Left ventricle myocardium inferior (tissue), 1 donor: Measurements from ENCODE around the gene IQGAP2. TPM values are rescaled to one million over a fixed set of nuclear protein-coding genes. Genes with fewer than 3 reads are reported as not detected.

Experiments
- DNase-seq: peaks from one replicate; pipeline ENCODE4 v3.0.0-alpha.2; 2020
- H3K27ac ChIP-seq: fragments of 200-600 bp; replicated peaks from 2 replicates; pipeline ENCODE4 v1.8.0; 2021
- H3K27me3 ChIP-seq: fragments of 200-600 bp; 2 replicates; pipeline ENCODE4 v1.8.0; 2021; ENCODE audit warnings: low read depth
- H3K36me3 ChIP-seq: fragments of 200-600 bp; 2 replicates; pipeline ENCODE4 v1.8.0; 2021
- H3K4me1 ChIP-seq: fragments of 200-600 bp; 2 replicates; pipeline ENCODE4 v1.8.0; 2021
- H3K4me3 ChIP-seq: fragments of 200-600 bp; 2 replicates; pipeline ENCODE4 v1.8.0; 2021; ENCODE audit warnings: mild to moderate bottlenecking, moderate library complexity
- H3K9me3 ChIP-seq: fragments of 200-600 bp; replicated peaks from 2 replicates; pipeline ENCODE4 v1.8.0; 2021
- CTCF ChIP-seq: fragments of 200-600 bp; IDR thresholded peaks from 2 replicates; pipeline ENCODE4 v1.8.0; 2021; ENCODE audit warnings: antibody characterized with exemption, mild to moderate bottlenecking, borderline replicate concordance
- intact Hi-C: fragments of 100-400 bp; cut with micrococcal nuclease; formaldehyde crosslinking; loops from one replicate; pipeline ENCODE4 v1.11.0; 2022
- total RNA-seq: library from RNA; stranded (reverse); fragmentation: NEBNext Ultra II Directional; extraction: Animal tissue kit (Norgen Biotek cat#: 25700); gene quantifications from one replicate; pipeline ENCODE4 v1.2.1, GENCODE V29; 2021
- donor health status: DM: no; HTN: yes; CAD: no; lungs with severe emphysema.

Gene IQGAP2
- total RNA-seq, 1 donor from 2014 or later: 4.1 TPM

DNA sequence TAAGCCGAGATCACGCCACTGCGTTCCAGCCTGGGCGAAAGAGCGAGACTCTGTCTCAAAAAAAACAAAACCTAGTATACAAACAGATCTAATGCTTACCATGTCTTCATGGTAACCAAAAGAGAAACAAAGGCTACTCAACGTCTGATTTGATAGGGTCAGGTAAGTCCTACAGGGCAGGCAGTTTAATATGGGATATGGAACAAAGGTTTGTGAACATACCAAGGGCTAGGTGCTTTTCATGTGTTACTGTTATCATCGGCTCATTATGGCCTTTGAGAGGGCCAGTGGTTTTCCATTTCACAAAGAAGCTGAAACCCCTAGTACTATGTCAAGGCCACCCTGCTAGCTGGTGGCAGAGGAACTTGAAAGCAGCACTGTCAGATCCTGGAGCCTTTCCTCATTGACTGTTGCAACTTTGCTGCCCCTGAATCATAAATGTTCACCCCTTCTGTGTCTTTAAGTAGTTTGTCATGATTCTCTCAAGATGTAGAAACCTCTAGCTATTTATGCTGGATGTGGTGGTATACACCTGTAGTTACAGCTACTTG, 5.1 kb downstream of the IQGAP2 start:
- DNase-seq: no peak
- H3K9me3 ChIP-seq: no peaks in the 10 kb centered on the region
- no peak overlapping the region for H3K27ac ChIP-seq
- intact Hi-C loops: no loop called here
- peaks cover 10% of the 10 kb centered on the region for H3K4me1 ChIP-seq
- H3K27me3 ChIP-seq: peaks cover 24% of the 10 kb centered on the region
- no peak overlapping the region for H3K4me3 ChIP-seq
- no peaks in the 10 kb centered on the region for H3K36me3 ChIP-seq
- TF ChIP-seq CTCF: no peak

GRCh38 chr5:76412511-76412910, 9.4 kb downstream of the IQGAP2 start:
- intact Hi-C loops: no loop called here
- Histone ChIP-seq H3K36me3 (no peaks in the 10 kb centered on the region), H3K4me1 (no peaks in the 10 kb centered on the region), H3K4me3 (no peak overlapping the region), H3K27me3 (peaks cover 6% of the 10 kb centered on the region), H3K27ac (no peak overlapping the region), H3K9me3 (no peaks in the 10 kb centered on the region)
- no peak for DNase-seq
- TF ChIP-seq CTCF: no peak

GRCh38 chr5:76413746-76414145, 10.7 kb downstream of the IQGAP2 start:
- Histone ChIP-seq H3K9me3 (no peaks in the 10 kb centered on the region), H3K27me3 (no peaks in the 10 kb centered on the region), H3K4me1 (no peaks in the 10 kb centered on the region), H3K27ac (no peak overlapping the region), H3K4me3 (no peak overlapping the region), H3K36me3 (no peaks in the 10 kb centered on the region)
- no peak for DNase-seq
- intact Hi-C loops: no loop called here
- no peak for TF ChIP-seq CTCF

DNA sequence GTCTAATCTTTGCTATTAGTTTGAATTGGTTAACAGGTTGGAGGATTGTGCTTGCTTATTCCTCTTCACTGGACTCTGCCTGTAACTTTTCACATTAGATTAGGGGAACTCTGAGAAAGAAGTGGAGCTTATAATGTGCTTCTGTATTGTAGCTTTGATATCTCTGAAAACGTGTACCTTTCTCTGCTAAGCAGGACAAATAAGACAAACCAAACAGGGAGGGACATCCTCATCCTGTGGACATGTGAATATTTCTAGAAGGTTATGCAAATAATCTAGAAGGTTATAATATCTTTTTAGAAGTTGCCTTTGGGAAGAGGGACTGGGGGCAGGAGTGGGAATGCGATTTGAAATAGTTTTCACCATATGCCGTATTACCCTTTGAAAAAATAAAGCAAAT, 11.7 kb downstream of the IQGAP2 start:
- no peak overlapping the region for H3K27ac ChIP-seq
- no peaks in the 10 kb centered on the region for H3K36me3 ChIP-seq
- intact Hi-C loops: no loop called here
- H3K9me3 ChIP-seq: no peaks in the 10 kb centered on the region
- no peak for TF ChIP-seq CTCF
- H3K4me1 ChIP-seq: no peaks in the 10 kb centered on the region
- no peak for DNase-seq
- no peak overlapping the region for H3K4me3 ChIP-seq
- no peaks in the 10 kb centered on the region for H3K27me3 ChIP-seq

DNA sequence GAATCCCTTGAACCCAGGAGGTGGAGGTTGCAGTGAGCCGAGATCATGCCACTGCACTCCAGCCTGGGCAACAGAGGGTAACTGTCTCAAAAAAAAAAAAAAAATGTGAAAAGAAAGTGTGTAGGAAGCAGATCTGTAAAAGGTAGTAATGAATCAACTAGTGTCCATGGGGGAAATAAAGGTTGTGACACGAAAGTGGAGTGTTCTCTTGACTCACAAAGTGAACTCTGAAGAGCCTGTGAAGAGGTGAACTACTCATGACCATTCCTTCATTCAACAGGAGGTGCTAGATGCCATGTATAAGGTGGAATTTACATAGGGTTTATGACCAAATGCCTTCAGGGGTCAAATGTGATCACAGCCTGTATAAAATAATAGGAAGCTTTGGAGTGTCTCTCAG, 12.8 kb downstream of the IQGAP2 start:
- no peak for TF ChIP-seq CTCF
- no peaks in the 10 kb centered on the region for H3K9me3 ChIP-seq
- no peak overlapping the region for H3K27ac ChIP-seq
- no peaks in the 10 kb centered on the region for H3K36me3 ChIP-seq
- H3K4me3 ChIP-seq: no peak overlapping the region
- intact Hi-C loops: no loop called here
- DNase-seq: no peak
- H3K27me3 ChIP-seq: no peaks in the 10 kb centered on the region
- H3K4me1 ChIP-seq: no peaks in the 10 kb centered on the region
